K562 (cell line): ENCODE measurements around the gene HCAR2. TPM values are rescaled to one million over a fixed set of nuclear protein-coding genes. Genes with fewer than 3 reads are reported as not detected.

Experiments used
- ATAC-seq: fragments of 200-7000 bp; cut with Tn5 transposase; 3 replicates; pipeline ENCODE4 v1.9.1; 2020; ENCODE audit warnings: moderate library complexity
- BruUV-seq: library from RNA; stranded (reverse); fragments of 400-500 nt; replicated peaks from 2 replicates; lab custom pipeline; 2021; lab: Mats Ljungman, UMichigan
- CTCF ChIA-PET: fragments of 300-600 bp; formaldehyde crosslinking; extraction: SDS; loops from one replicate; lab custom pipeline; 2021; ENCODE audit warnings: low intra/inter-chr PET ratio; lab: Yijun Ruan, JAX
- POLR2A ChIA-PET: fragments of 300-600, 350-650 bp; sonication (Branson Sonifier 250); formaldehyde crosslinking; extraction: SDS; loops from one replicate; lab custom pipeline; 2021; ENCODE audit warnings: antibody characterized with exemption, inconsistent platforms; lab: Yijun Ruan, JAX
- DNase-seq, 4 experiments: peaks; one replicate each; pipeline versions ENCODE4 v3.0.0 to v3.0.0-alpha.2; 2011 to 2018; ENCODE audit warnings: low spot score in 3 of 4, mixed read lengths in 3 of 4; ENCODE audit errors: extremely low read depth in 1 of 4
- FAIRE-seq: peaks from 2 replicates; lab custom pipeline; 2011; peaks lifted over from hg19 to GRCh38; lab: Jason Lieb, UNC
- H2AFZ ChIP-seq: 2 replicates; pipeline ENCODE4 v1.6.0; 2011; ENCODE audit warnings: low read depth, low read length, control low read depth, inconsistent platforms
- H3K27ac ChIP-seq: fragments of 200-600 bp; 3 replicates; pipeline ENCODE4 v1.8.0; 2011; ENCODE audit warnings: low read depth, mild to moderate bottlenecking, control low read depth, inconsistent platforms, low read length, moderate library complexity, mixed read lengths; ENCODE audit errors: extremely low read depth
- H3K27me3 ChIP-seq, 2 experiments: fragments of 300-600 bp in 1 of 2; 2 replicates in 1 of 2; 3 replicates in 1 of 2; pipeline versions ENCODE4 v1.6.0 to v1.8.0; 2011; ENCODE audit warnings: inconsistent platforms in 2 of 2, low read length in 2 of 2, mild to moderate bottlenecking in 1 of 2, mixed read lengths in 1 of 2, moderate library complexity in 1 of 2; ENCODE audit not compliant: control insufficient read depth in 2 of 2, insufficient read depth in 2 of 2
- H3K36me3 ChIP-seq: fragments of 300-600 bp; 3 replicates; pipeline ENCODE4 v1.8.0; 2011; ENCODE audit warnings: mild to moderate bottlenecking, low read length, inconsistent platforms; ENCODE audit not compliant: control insufficient read depth, insufficient read depth
- H3K4me1 ChIP-seq, 2 experiments: fragments of 200-600 bp in 1 of 2; replicated peaks in 1 of 2; 2 replicates in 1 of 2; 3 replicates in 1 of 2; pipeline versions ENCODE4 v1.5.1 to v1.8.0; 2011; ENCODE audit warnings: inconsistent platforms in 2 of 2, low read length in 2 of 2, mild to moderate bottlenecking in 1 of 2, mixed read lengths in 1 of 2, moderate library complexity in 1 of 2; ENCODE audit not compliant: control insufficient read depth in 2 of 2, insufficient read depth in 2 of 2
- H3K4me2 ChIP-seq: 2 replicates; pipeline ENCODE4 v1.6.1; 2011; ENCODE audit warnings: low read length, control low read depth, inconsistent platforms, mixed read lengths; ENCODE audit not compliant: insufficient read depth
- H3K4me3 ChIP-seq: fragments of 200-600 bp; sonication (generic), shearing (Covaris generic); 2 replicates; pipeline ENCODE4 v1.5.1; 2016; ENCODE audit warnings: control low read depth, inconsistent platforms
- H3K79me2 ChIP-seq: fragments of 200-600 bp; 3 replicates; pipeline ENCODE4 v1.8.0; 2011; ENCODE audit warnings: low read length, inconsistent platforms; ENCODE audit not compliant: control insufficient read depth, insufficient read depth
- H3K9ac ChIP-seq, 2 experiments: 2 replicates each; pipeline versions ENCODE4 v1.6.0 to v1.6.1; 2011; ENCODE audit warnings: low read depth in 2 of 2, low read length in 2 of 2, control low read depth in 1 of 2, inconsistent platforms in 1 of 2, mild to moderate bottlenecking in 1 of 2, mixed read lengths in 1 of 2; ENCODE audit not compliant: insufficient read depth in 1 of 2
- H3K9me1 ChIP-seq: one replicate; pipeline ENCODE4 v1.6.0; 2011; ENCODE audit warnings: inconsistent platforms, mild to moderate bottlenecking, low read length, moderate library complexity; ENCODE audit not compliant: control insufficient read depth, insufficient read depth
- H3K9me3 ChIP-seq: replicated peaks from 2 replicates; pipeline ENCODE4 v1.5.1; 2011; ENCODE audit warnings: low read depth, low read length, inconsistent platforms; ENCODE audit not compliant: control insufficient read depth, insufficient read depth
- H4K20me1 ChIP-seq: replicated peaks from 2 replicates; pipeline ENCODE4 v1.6.1; 2011; ENCODE audit warnings: low read length, inconsistent platforms, mixed read lengths; ENCODE audit not compliant: control insufficient read depth, insufficient read depth
- ARID2 ChIP-seq: fragments of 450-650 bp; IDR thresholded peaks from 2 replicates; pipeline ENCODE4 v1.6.1; 2017; ENCODE audit warnings: antibody characterized with exemption, mild to moderate bottlenecking
- BRCA1 ChIP-seq, 2 experiments: fragments of 450-650 bp in 1 of 2; sonication (generic) in 1 of 2; formaldehyde crosslinking in 1 of 2; IDR thresholded peaks; 2 replicates each; pipeline versions ENCODE4 v1.5.0 to v1.6.1; 2017 to 2020; ENCODE audit warnings: mild to moderate bottlenecking in 1 of 2, missing genetic modification reagents in 1 of 2
- BRF1 ChIP-seq: IDR thresholded peaks from 3 replicates; pipeline ENCODE4 v1.6.1; 2011; ENCODE audit warnings: borderline replicate concordance, mild to moderate bottlenecking; ENCODE audit not compliant: insufficient read length; ENCODE audit errors: extremely low read depth
- FOSL1 ChIP-seq: fragments of 200-800 bp; sonication (Bioruptor generic); conservative IDR thresholded peaks from 2 replicates; pipeline ENCODE4 v1.6.1; 2016; ENCODE audit warnings: missing genetic modification characterization, missing compliant biosample characterization
- MYC ChIP-seq, 2 experiments: fragments of 250-450 bp in 1 of 2; sonication (Bioruptor Pico) in 1 of 2; IDR thresholded peaks; 2 replicates each; pipeline versions ENCODE4 v1.5.1 to v1.6.1; 2012 to 2021; ENCODE audit warnings: low read depth in 2 of 2, borderline replicate concordance in 1 of 2, improper control_type of control experiment in 1 of 2, low read length in 1 of 2, mild to moderate bottlenecking in 1 of 2, moderate library complexity in 1 of 2
- NUFIP1 ChIP-seq: fragments of 450-650 bp; IDR thresholded peaks from 2 replicates; pipeline ENCODE4 v1.6.1; 2018; ENCODE audit not compliant: partially characterized antibody
- TAF1 ChIP-seq: IDR thresholded peaks from 2 replicates; pipeline ENCODE4 v1.6.1; 2011; ENCODE audit warnings: mild to moderate bottlenecking, low read length, moderate library complexity; ENCODE audit not compliant: insufficient read depth, control insufficient read depth, severe bottlenecking; ENCODE audit errors: extremely low read depth
- ZNF431 ChIP-seq: sonication (generic); formaldehyde crosslinking; IDR thresholded peaks from 2 replicates; pipeline ENCODE4 v1.8.0; 2022; ENCODE audit warnings: mild to moderate bottlenecking, missing genetic modification reagents
- WGBS: fragments of 100-300 bp; shearing (Covaris generic); methylation state at CpG from one replicate; pipeline ENCODE4 v1.1.6; 2016; ENCODE audit warnings: low coverage, mixed read lengths; ENCODE audit not compliant: insufficient coverage; ENCODE audit errors: missing lambda C conversion rate; 5-methylcytosine and 5-hydroxymethylcytosine counted together
- in situ Hi-C: fragments of 300-500 bp; cut with MboI; formaldehyde crosslinking; loops from 4 replicates; pipeline ENCODE4 v1.15.0; 2018; ENCODE audit warnings: inconsistent platforms, mixed read lengths
- intact Hi-C: fragments of 100-400 bp; cut with micrococcal nuclease; formaldehyde crosslinking; loops from 2 replicates; pipeline ENCODE4 v1.14.2; 2022
- polyA plus RNA-seq, 8 experiments: library from polyadenylated mRNA; depleted of rRNA in 4 of 8; stranded (reverse) in 5 of 8; unstranded in 3 of 8; fragments of >200 nt; fragmentation: Nextera tagmentation in 2 of 8; fragmentation: Illumina TruSeq in 1 of 8; extraction: Ambion mirVana in 2 of 8; extraction: Trizol in 1 of 8; gene quantifications; 2 replicates each; pipeline versions ENCODE4 v1.2.1 to v1.2.3, GENCODE V29; 2011 to 2014; ENCODE audit warnings: inconsistent platforms in 1 of 8, missing spikeins in 1 of 8
- total RNA-seq, 7 experiments: library from RNA; depleted of rRNA in 6 of 7; stranded (reverse); fragments of >200 nt in 6 of 7; fragmentation: Illumina TruSeq in 2 of 7; extraction: Trizol in 2 of 7; gene quantifications; 2 replicates each; pipeline versions ENCODE4 v1.2.1 to v1.2.3, GENCODE V29; 2011 to 2021; ENCODE audit warnings: low replicate concordance in 1 of 7

Gene HCAR2
- total and polyA plus RNA-seq, 9 of the 15 experiments (the other 6 are each of a cell fraction or from before 2014, with no cell fraction given), result not detected

DNA sequence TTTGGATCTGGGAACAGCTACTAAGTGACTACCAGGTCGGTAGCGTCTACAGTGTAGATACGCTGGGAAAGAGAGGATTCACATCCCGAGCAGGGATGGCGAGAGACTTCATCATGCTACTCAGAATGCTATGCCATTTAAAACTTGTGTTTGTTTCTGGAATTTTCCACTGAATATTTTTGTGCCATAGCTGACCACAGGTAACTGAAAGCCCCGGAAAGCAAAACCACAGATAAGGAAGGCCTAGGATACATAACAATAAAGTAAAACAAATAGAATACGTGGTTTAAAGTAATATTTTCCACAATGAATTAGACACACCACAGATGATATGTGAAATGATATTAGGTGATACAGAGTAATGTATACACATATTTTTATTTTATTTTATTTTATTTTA is 35.4 kb upstream of the HCAR2 start:
- H3K27ac ChIP-seq, result no peak overlapping the region
- H3K4me1 ChIP-seq, result peaks cover 0 to 11% of the 10 kb centered on the region in 2 experiments; a peak in 3 of 5 replicates
- no peak for FAIRE-seq
- H3K9me3 ChIP-seq, result no peaks in the 10 kb centered on the region
- ChIA-PET CTCF (no interaction called here), POLR2A (interaction anchor here (0.9 kb wide), 1 partner anchor 235 kb away, joined by 3 read pairs; no protein-coding TSS in a partner anchor)
- BruUV-seq, result no TSS peak
- peak overlapping the region; percentile 24; the same call in 1 of the 2 replicates for H3K4me2 ChIP-seq
- no peaks in the 10 kb centered on the region for H3K36me3 ChIP-seq
- intact Hi-C loops, result no loop called here
- TF ChIP-seq ARID2, result no peak
- TF ChIP-seq BRF1, result no peak
- no peak for TF ChIP-seq TAF1
- TF ChIP-seq MYC (IDR thresholded peaks at IDR 0.05; ENCODE audit: low read depth, low read length), result no peak
- no peak for TF ChIP-seq MYC (CRISPR knock-in tag; IDR thresholded peaks at IDR 0.05; ENCODE audit: borderline replicate concordance, low read depth)
- TF ChIP-seq BRCA1 (IDR thresholded peaks at IDR 0.05), result no peak
- no peak for TF ChIP-seq BRCA1 (CRISPR knock-in tag; IDR thresholded peaks at IDR 0.05)
- no peak for TF ChIP-seq NUFIP1
- 0 out of 2 replicates have a peak, but pooled peaks have one; percentile 30 for TF ChIP-seq FOSL1 (tag)
- TF ChIP-seq ZNF431 (CRISPR knock-in tag), result no peak
- H3K4me3 ChIP-seq, result no peak overlapping the region
- H3K79me2 ChIP-seq, result no peaks in the 10 kb centered on the region
- H4K20me1 ChIP-seq, result no peaks in the 10 kb centered on the region
- 46% methylated on average over 7 of the region's 7 CpGs for WGBS
- no peak for DNase-seq
- no peaks in the 10 kb centered on the region for H3K27me3 ChIP-seq
- H3K9me1 ChIP-seq, result no peaks in the 10 kb centered on the region
- in situ Hi-C loops, result no loop called here
- ATAC-seq, result no peak
- peak overlapping the region; percentile 34 for H2AFZ ChIP-seq
- no peak overlapping the region for H3K9ac ChIP-seq
